GM23338 (cell line): ENCODE data around the gene FYCO1. TPM values are rescaled to one million over a fixed set of nuclear protein-coding genes. Genes with fewer than 3 reads are reported as not detected.

Source experiments
- ATAC-seq: fragments of 200-7000 bp; cut with Tn5 transposase; 3 replicates; pipeline ENCODE4 v1.9.1; 2020
- DNase-seq: peaks from one replicate; pipeline ENCODE4 v3.0.0-alpha.2; 2015; ENCODE audit warnings: low spot score
- H2AFZ ChIP-seq: fragments of 200-600 bp; sonication (generic); 2 replicates; pipeline ENCODE4 v1.8.0; 2016; ENCODE audit warnings: antibody characterized with exemption, mild to moderate bottlenecking, moderate library complexity
- H3F3A ChIP-seq: fragments of 200-600 bp; sonication (generic); replicated peaks from 2 replicates; pipeline ENCODE4 v1.8.0; 2017; ENCODE audit warnings: antibody characterized with exemption, mixed run types, low read depth
- H3K27ac ChIP-seq: fragments of 200-600 bp; sonication (generic); 2 replicates; pipeline ENCODE4 v1.6.1; 2016; ENCODE audit warnings: low read depth
- H3K27me3 ChIP-seq: fragments of 200-600 bp; sonication (generic); 2 replicates; pipeline ENCODE4 v1.8.0; 2016; ENCODE audit warnings: mild to moderate bottlenecking, mixed run types, moderate library complexity; ENCODE audit not compliant: insufficient read depth
- H3K36me3 ChIP-seq: fragments of 200-600 bp; sonication (generic); 2 replicates; pipeline ENCODE4 v1.8.0; 2016; ENCODE audit warnings: mild to moderate bottlenecking; ENCODE audit not compliant: insufficient read depth
- H3K4me1 ChIP-seq: fragments of 200-600 bp; sonication (generic); 2 replicates; pipeline ENCODE4 v1.8.0; 2016; ENCODE audit warnings: mild to moderate bottlenecking, moderate library complexity; ENCODE audit not compliant: insufficient read depth
- H3K4me2 ChIP-seq: fragments of 200-600 bp; sonication (generic); 2 replicates; pipeline ENCODE4 v1.7.1; 2017; ENCODE audit warnings: mixed run types
- H3K4me3 ChIP-seq: fragments of 200-600 bp; sonication (generic); 2 replicates; pipeline ENCODE4 v1.6.1; 2016; ENCODE audit warnings: mixed run types
- H3K79me2 ChIP-seq: fragments of 200-600 bp; sonication (generic); replicated peaks from 2 replicates; pipeline ENCODE4 v1.8.0; 2017; ENCODE audit warnings: mild to moderate bottlenecking; ENCODE audit not compliant: insufficient read depth
- H3K9me2 ChIP-seq: fragments of 200-600 bp; sonication (generic); 2 replicates; pipeline ENCODE4 v1.8.0; 2017; ENCODE audit not compliant: insufficient read depth
- H4K20me1 ChIP-seq: fragments of 200-600 bp; sonication (generic); replicated peaks from 2 replicates; pipeline ENCODE4 v1.8.0; 2017; ENCODE audit warnings: mild to moderate bottlenecking; ENCODE audit not compliant: insufficient read depth
- H3K27ac Mint-ChIP-seq: 2 replicates; pipeline ENCODE4 v1.8.0; 2020; ENCODE audit warnings: inconsistent platforms, mild to moderate bottlenecking, moderate library complexity, mixed read lengths
- H3K27me3 Mint-ChIP-seq: 3 replicates; pipeline ENCODE4 v1.8.0; 2022; ENCODE audit warnings: low read depth, mild to moderate bottlenecking, moderate library complexity, mixed read lengths, inconsistent platforms; ENCODE audit not compliant: insufficient read depth, poor library complexity
- H3K36me3 Mint-ChIP-seq: 3 replicates; pipeline ENCODE4 v1.8.0; 2021; ENCODE audit warnings: low read depth, mild to moderate bottlenecking, inconsistent platforms, moderate library complexity, mixed read lengths
- H3K4me1 Mint-ChIP-seq: 3 replicates; pipeline ENCODE4 v1.8.0; 2020; ENCODE audit warnings: mild to moderate bottlenecking, inconsistent platforms, mixed read lengths
- H3K4me3 Mint-ChIP-seq: 3 replicates; pipeline ENCODE4 v1.8.0; 2021; ENCODE audit warnings: moderate library complexity, mild to moderate bottlenecking, inconsistent platforms, mixed read lengths
- H3K9me3 Mint-ChIP-seq: 3 replicates; pipeline ENCODE4 v1.8.0; 2020; ENCODE audit warnings: moderate library complexity, mild to moderate bottlenecking, inconsistent platforms, mixed read lengths
- CREB1 ChIP-seq: fragments of 250-450 bp; sonication (Bioruptor Pico); IDR thresholded peaks from 2 replicates; pipeline ENCODE4 v1.5.0; 2020; ENCODE audit warnings: low read depth, mild to moderate bottlenecking, moderate library complexity
- EZH2 ChIP-seq: fragments of 200-600 bp; sonication (generic); IDR thresholded peaks from one replicate; pipeline ENCODE4 v1.8.0; 2017; ENCODE audit warnings: antibody characterized with exemption, mild to moderate bottlenecking, low read depth; ENCODE audit not compliant: unreplicated experiment
- EZH2phosphoT487 ChIP-seq: fragments of 200-600 bp; sonication (generic); IDR thresholded peaks from one replicate; pipeline ENCODE4 v1.8.1; 2018; ENCODE audit warnings: antibody characterized with exemption; ENCODE audit not compliant: unreplicated experiment
- JUNB ChIP-seq: IDR thresholded peaks from one replicate; pipeline ENCODE4 v1.6.1; 2016; ENCODE audit warnings: antibody characterized with exemption; ENCODE audit not compliant: unreplicated experiment
- NANOG ChIP-seq: IDR thresholded peaks from 2 replicates; pipeline ENCODE4 v1.6.1; 2016; ENCODE audit warnings: antibody characterized with exemption, borderline replicate concordance
- POLR2AphosphoS5 ChIP-seq: IDR thresholded peaks from 2 replicates; pipeline ENCODE4 v1.6.1; 2016; ENCODE audit warnings: antibody characterized with exemption, low read depth
- REST ChIP-seq: IDR thresholded peaks from one replicate; pipeline ENCODE4 v1.6.1; 2018; ENCODE audit warnings: antibody characterized with exemption; ENCODE audit not compliant: unreplicated experiment
- STAT1 ChIP-seq: IDR thresholded peaks from one replicate; pipeline ENCODE4 v1.6.1; 2016; ENCODE audit warnings: antibody characterized with exemption; ENCODE audit not compliant: unreplicated experiment
- ZNF114 ChIP-seq: fragments of 250-450 bp; sonication (Bioruptor Pico); IDR thresholded peaks from 2 replicates; pipeline ENCODE4 v1.5.0; 2020; ENCODE audit warnings: mild to moderate bottlenecking, moderate library complexity
- ZNF331 ChIP-seq: fragments of 250-450 bp; sonication (Bioruptor Pico); IDR thresholded peaks from 2 replicates; pipeline ENCODE4 v1.5.0; 2020; ENCODE audit warnings: low read depth, mild to moderate bottlenecking, moderate library complexity
- polyA plus RNA-seq: library from polyadenylated mRNA; unstranded; fragments of >200 nt; fragmentation: Nextera tagmentation; extraction: Ambion mirVana; gene quantifications from 2 replicates; pipeline ENCODE4 v1.2.1, GENCODE V29; 2016
- total RNA-seq: library from RNA; depleted of rRNA; stranded (reverse); fragments of >200 nt; shearing (Covaris generic); gene quantifications from 2 replicates; pipeline ENCODE4 v1.2.3, GENCODE V29; 2014
- TF ChIP-seq, protein P1 (sequence below): fragments of 250-450 bp; sonication (Bioruptor Pico); IDR thresholded peaks from 2 replicates; pipeline ENCODE4 v1.5.0; 2020; ENCODE audit warnings: mild to moderate bottlenecking, moderate library complexity
- TF ChIP-seq, protein P2 (sequence below): IDR thresholded peaks from 2 replicates; pipeline ENCODE4 v1.6.1; 2016; ENCODE audit warnings: antibody characterized with exemption
- TF ChIP-seq, protein P3 (sequence below), 2 experiments: fragments of 200-600 bp in 1 of 2; sonication (generic) in 1 of 2; conservative IDR thresholded peaks; 2 replicates each; pipeline versions ENCODE4 v1.5.1 to v1.6.1; 2016 to 2017; ENCODE audit warnings: antibody characterized with exemption in 2 of 2, low read depth in 2 of 2, mild to moderate bottlenecking in 2 of 2, moderate library complexity in 1 of 2

FYCO1 gene
- total and polyA plus RNA-seq, 2 experiments from 2014 or later, result 4.5 to 17.2 TPM

DNA sequence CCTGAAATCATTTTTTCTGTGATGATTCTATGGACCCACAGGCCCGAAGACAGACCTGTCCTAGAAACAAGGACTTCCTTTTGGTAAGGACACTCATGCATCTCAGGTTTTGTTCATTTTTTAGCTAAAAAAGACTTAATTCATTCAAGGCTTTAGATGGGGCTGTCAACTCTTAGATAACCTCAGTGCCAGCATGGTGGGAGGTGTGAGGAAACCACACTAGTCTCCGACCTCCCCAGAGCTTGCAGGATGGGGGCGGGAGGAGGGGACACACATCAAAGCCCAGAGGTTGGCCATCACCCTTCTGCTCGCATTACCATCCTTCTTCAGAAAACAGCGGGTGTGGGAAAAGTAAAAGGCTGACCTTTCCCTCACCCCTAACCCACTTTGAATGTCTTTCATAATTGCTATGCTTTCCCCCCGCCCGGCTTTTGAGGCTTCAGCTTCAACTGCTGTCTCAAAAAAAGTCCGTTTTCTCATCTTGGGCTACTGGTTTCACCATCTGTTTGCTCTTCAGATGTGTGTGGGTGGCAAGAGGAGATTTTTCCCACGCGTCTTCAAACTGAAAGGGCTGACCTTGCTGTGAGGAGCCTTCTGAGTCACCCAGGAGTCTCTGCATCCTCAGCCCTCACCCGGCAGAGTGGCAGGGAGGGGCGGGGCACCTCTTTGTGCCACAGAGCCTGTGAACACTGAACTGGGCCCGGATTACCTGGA, 79.9 kb downstream of the FYCO1 start:
- Mint-ChIP-seq H3K4me3 (no peak overlapping the region), H3K4me1 (peaks cover 10% of the 10 kb centered on the region), H3K36me3 (peaks cover 5% of the 10 kb centered on the region; the same call in 2 of the 3 replicates), H3K27ac (no peak overlapping the region), H3K27me3 (peaks cover 10% of the 10 kb centered on the region), H3K9me3 (no peaks in the 10 kb centered on the region)
- DNase-seq, result no peak
- no peaks in the 10 kb centered on the region for H4K20me1 ChIP-seq
- TF ChIP-seq STAT1 (no peak), JUNB (no peak), ZNF114 (CRISPR knock-in tag) (no peak), EZH2phosphoT487 (no peak), ZNF331 (no peak), CREB1 (CRISPR knock-in tag) (no peak), EZH2 (no peak), NANOG (no peak), POLR2AphosphoS5 (no peak), REST (no peak)
- TF ChIP-seq, protein P1, sequence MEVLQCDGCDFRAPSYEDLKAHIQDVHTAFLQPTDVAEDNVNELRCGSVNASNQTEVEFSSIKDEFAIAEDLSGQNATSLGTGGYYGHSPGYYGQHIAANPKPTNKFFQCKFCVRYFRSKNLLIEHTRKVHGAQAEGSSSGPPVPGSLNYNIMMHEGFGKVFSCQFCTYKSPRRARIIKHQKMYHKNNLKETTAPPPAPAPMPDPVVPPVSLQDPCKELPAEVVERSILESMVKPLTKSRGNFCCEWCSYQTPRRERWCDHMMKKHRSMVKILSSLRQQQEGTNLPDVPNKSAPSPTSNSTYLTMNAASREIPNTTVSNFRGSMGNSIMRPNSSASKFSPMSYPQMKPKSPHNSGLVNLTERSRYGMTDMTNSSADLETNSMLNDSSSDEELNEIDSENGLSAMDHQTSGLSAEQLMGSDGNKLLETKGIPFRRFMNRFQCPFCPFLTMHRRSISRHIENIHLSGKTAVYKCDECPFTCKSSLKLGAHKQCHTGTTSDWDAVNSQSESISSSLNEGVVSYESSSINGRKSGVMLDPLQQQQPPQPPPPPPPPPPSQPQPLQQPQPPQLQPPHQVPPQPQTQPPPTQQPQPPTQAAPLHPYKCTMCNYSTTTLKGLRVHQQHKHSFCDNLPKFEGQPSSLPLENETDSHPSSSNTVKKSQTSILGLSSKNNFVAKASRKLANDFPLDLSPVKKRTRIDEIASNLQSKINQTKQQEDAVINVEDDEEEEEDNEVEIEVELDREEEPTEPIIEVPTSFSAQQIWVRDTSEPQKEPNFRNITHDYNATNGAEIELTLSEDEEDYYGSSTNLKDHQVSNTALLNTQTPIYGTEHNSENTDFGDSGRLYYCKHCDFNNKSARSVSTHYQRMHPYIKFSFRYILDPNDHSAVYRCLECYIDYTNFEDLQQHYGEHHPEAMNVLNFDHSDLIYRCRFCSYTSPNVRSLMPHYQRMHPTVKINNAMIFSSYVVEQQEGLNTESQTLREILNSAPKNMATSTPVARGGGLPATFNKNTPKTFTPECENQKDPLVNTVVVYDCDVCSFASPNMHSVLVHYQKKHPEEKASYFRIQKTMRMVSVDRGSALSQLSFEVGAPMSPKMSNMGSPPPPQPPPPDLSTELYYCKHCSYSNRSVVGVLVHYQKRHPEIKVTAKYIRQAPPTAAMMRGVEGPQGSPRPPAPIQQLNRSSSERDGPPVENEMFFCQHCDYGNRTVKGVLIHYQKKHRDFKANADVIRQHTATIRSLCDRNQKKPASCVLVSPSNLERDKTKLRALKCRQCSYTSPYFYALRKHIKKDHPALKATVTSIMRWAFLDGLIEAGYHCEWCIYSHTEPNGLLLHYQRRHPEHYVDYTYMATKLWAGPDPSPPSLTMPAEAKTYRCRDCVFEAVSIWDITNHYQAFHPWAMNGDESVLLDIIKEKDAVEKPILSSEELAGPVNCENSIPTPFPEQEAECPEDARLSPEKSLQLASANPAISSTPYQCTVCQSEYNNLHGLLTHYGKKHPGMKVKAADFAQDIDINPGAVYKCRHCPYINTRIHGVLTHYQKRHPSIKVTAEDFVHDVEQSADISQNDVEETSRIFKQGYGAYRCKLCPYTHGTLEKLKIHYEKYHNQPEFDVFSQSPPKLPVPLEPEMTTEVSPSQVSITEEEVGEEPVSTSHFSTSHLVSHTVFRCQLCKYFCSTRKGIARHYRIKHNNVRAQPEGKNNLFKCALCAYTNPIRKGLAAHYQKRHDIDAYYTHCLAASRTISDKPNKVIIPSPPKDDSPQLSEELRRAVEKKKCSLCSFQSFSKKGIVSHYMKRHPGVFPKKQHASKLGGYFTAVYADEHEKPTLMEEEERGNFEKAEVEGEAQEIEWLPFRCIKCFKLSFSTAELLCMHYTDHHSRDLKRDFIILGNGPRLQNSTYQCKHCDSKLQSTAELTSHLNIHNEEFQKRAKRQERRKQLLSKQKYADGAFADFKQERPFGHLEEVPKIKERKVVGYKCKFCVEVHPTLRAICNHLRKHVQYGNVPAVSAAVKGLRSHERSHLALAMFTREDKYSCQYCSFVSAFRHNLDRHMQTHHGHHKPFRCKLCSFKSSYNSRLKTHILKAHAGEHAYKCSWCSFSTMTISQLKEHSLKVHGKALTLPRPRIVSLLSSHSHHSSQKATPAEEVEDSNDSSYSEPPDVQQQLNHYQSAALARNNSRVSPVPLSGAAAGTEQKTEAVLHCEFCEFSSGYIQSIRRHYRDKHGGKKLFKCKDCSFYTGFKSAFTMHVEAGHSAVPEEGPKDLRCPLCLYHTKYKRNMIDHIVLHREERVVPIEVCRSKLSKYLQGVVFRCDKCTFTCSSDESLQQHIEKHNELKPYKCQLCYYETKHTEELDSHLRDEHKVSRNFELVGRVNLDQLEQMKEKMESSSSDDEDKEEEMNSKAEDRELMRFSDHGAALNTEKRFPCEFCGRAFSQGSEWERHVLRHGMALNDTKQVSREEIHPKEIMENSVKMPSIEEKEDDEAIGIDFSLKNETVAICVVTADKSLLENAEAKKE, result no peak
- TF ChIP-seq, protein P2, sequence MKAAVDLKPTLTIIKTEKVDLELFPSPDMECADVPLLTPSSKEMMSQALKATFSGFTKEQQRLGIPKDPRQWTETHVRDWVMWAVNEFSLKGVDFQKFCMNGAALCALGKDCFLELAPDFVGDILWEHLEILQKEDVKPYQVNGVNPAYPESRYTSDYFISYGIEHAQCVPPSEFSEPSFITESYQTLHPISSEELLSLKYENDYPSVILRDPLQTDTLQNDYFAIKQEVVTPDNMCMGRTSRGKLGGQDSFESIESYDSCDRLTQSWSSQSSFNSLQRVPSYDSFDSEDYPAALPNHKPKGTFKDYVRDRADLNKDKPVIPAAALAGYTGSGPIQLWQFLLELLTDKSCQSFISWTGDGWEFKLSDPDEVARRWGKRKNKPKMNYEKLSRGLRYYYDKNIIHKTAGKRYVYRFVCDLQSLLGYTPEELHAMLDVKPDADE, result no peak
- TF ChIP-seq, protein P3, sequence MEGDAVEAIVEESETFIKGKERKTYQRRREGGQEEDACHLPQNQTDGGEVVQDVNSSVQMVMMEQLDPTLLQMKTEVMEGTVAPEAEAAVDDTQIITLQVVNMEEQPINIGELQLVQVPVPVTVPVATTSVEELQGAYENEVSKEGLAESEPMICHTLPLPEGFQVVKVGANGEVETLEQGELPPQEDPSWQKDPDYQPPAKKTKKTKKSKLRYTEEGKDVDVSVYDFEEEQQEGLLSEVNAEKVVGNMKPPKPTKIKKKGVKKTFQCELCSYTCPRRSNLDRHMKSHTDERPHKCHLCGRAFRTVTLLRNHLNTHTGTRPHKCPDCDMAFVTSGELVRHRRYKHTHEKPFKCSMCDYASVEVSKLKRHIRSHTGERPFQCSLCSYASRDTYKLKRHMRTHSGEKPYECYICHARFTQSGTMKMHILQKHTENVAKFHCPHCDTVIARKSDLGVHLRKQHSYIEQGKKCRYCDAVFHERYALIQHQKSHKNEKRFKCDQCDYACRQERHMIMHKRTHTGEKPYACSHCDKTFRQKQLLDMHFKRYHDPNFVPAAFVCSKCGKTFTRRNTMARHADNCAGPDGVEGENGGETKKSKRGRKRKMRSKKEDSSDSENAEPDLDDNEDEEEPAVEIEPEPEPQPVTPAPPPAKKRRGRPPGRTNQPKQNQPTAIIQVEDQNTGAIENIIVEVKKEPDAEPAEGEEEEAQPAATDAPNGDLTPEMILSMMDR (conservative IDR thresholded peaks at IDR 0.05; ENCODE audit: low read depth in 2 of 2), result no peak
- no peaks in the 10 kb centered on the region for H3K79me2 ChIP-seq
- H3F3A ChIP-seq, result no peaks in the 10 kb centered on the region
- H3K27me3 ChIP-seq, result no peaks in the 10 kb centered on the region
- H3K4me1 ChIP-seq, result no peaks in the 10 kb centered on the region
- no peak overlapping the region for H3K27ac ChIP-seq
- H2AFZ ChIP-seq, result no peak overlapping the region
- no peaks in the 10 kb centered on the region for H3K9me2 ChIP-seq
- no peak overlapping the region for H3K4me3 ChIP-seq
- H3K4me2 ChIP-seq, result no peak overlapping the region
- H3K36me3 ChIP-seq, result no peaks in the 10 kb centered on the region
- peak; percentile 79 for ATAC-seq
